Nephron progenitor cell (in vitro differentiated cells): Measurements from ENCODE around the gene KLF9.

Experiments used
- DNase-seq: peaks from one replicate; pipeline ENCODE4 v3.0.0; 2021
- H3K27ac Mint-ChIP-seq: 2 replicates; pipeline ENCODE4 v1.8.0; 2021; ENCODE audit warnings: mild to moderate bottlenecking, moderate library complexity, mixed read lengths
- H3K27me3 Mint-ChIP-seq: 2 replicates; pipeline ENCODE4 v1.8.0; 2021; ENCODE audit warnings: mild to moderate bottlenecking, low read depth, mixed read lengths; ENCODE audit not compliant: poor library complexity
- H3K36me3 Mint-ChIP-seq: 2 replicates; pipeline ENCODE4 v1.8.0; 2021; ENCODE audit warnings: low read depth, mixed read lengths
- H3K4me1 Mint-ChIP-seq: 2 replicates; pipeline ENCODE4 v1.8.0; 2021; ENCODE audit warnings: mixed read lengths
- H3K4me3 Mint-ChIP-seq: 2 replicates; pipeline ENCODE4 v1.8.0; 2021; ENCODE audit warnings: mild to moderate bottlenecking, moderate library complexity, mixed read lengths
- H3K9me3 Mint-ChIP-seq: 2 replicates; pipeline ENCODE4 v1.8.0; 2021; ENCODE audit warnings: mild to moderate bottlenecking, moderate library complexity, mixed read lengths
- TF ChIP-seq, protein P1 (sequence below): fragments of 200-600 bp; sonication (generic); IDR thresholded peaks from 2 replicates; pipeline ENCODE4 v1.5.0; 2021; ENCODE audit warnings: antibody characterized with exemption

KLF9 gene

DNA sequence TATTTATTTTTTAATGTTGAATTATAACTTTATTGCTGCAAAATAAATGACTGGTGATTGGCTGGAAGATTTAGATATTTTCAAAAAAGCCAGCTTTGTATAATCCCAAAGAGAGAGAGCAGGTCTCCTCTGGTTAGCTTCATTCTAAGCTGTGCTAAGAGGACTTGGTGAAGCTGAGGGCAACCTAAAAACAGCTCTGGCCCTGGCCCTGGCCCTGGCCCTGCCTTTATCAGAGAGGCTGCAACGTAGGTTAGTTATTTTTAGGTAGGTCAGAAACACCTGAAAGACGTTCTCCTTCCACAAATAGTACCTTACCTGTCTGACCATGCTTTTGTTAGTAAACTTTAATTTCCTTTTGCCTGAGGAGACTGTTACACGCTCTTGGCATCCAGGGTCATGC is 58.7 kb downstream of the KLF9 start:
- Mint-ChIP-seq H3K27me3 (no peaks in the 10 kb centered on the region), H3K4me1 (no peaks in the 10 kb centered on the region), H3K27ac (peak overlapping the region; percentile 3), H3K36me3 (peaks cover 11% of the 10 kb centered on the region), H3K9me3 (no peaks in the 10 kb centered on the region), H3K4me3 (no peak overlapping the region)
- DNase-seq, result no peak
- TF ChIP-seq, protein P1, sequence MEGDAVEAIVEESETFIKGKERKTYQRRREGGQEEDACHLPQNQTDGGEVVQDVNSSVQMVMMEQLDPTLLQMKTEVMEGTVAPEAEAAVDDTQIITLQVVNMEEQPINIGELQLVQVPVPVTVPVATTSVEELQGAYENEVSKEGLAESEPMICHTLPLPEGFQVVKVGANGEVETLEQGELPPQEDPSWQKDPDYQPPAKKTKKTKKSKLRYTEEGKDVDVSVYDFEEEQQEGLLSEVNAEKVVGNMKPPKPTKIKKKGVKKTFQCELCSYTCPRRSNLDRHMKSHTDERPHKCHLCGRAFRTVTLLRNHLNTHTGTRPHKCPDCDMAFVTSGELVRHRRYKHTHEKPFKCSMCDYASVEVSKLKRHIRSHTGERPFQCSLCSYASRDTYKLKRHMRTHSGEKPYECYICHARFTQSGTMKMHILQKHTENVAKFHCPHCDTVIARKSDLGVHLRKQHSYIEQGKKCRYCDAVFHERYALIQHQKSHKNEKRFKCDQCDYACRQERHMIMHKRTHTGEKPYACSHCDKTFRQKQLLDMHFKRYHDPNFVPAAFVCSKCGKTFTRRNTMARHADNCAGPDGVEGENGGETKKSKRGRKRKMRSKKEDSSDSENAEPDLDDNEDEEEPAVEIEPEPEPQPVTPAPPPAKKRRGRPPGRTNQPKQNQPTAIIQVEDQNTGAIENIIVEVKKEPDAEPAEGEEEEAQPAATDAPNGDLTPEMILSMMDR, result no peak

DNA sequence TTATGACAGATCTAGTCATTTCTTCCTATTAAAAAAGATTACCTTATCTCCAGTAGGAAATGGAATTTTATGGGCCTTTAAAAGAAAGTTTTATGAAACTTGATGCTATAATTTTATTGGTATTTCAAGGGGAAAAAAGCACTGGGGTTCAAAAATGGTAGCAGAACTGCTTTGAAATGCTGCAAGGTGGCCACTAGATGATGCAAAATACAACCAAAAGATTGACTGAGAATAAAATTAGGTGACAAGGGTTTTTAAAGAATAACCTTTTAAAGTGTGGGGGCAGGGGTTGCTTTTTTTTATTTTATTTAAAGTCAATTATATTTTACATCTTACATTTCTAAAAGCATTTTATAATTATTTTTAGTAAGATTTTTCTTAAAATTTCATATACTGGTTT is 61.7 kb downstream of the KLF9 start:
- DNase-seq, result no peak
- Mint-ChIP-seq H3K36me3 (peaks cover 30% of the 10 kb centered on the region), H3K27ac (no peak overlapping the region), H3K4me3 (no peak overlapping the region), H3K27me3 (no peaks in the 10 kb centered on the region), H3K4me1 (no peaks in the 10 kb centered on the region), H3K9me3 (no peaks in the 10 kb centered on the region)
- TF ChIP-seq, protein P1, result no peak

DNA sequence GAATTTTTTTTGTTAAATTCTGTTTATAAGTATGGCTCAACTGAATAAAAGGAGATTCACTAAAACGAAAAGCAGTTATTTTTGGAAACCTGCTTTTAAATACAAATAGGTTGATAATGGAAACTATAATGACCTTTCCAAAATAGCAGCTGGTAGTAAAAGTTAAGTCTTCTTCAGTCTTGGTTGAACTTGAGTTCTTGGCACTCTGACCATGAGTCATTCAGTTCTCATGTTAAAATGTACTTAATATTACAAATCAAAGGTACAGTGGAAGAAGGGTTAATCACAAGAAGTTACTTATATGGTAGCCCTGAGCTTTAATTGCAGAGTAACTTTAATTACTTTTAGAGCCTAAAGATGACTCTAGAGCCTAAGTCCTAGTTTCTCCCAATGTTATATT is 62.1 kb downstream of the KLF9 start:
- Mint-ChIP-seq H3K4me3 (no peak overlapping the region), H3K27ac (no peak overlapping the region), H3K4me1 (no peaks in the 10 kb centered on the region), H3K9me3 (no peaks in the 10 kb centered on the region), H3K36me3 (peaks cover 35% of the 10 kb centered on the region), H3K27me3 (no peaks in the 10 kb centered on the region)
- TF ChIP-seq, protein P1, result no peak
- no peak for DNase-seq

DNA sequence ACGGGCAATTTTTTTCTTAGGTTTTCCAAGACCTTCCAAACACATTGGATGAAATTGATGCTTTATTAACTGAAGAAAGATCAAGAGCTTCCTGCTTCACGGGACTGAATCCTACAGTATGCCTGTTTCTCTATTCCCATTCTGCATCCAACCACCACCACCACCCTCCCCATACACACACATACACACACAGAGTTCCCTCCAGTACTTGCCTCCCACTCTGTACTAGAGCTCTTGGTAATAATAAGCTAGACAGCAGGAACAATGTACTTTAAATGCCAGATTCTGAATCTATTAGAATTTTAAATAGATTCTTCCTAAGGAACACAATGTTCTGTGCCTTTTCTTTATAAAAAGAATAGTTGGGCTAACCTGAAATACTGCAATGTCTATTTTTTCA is 67.4 kb downstream of the KLF9 start:
- peaks cover 55% of the 10 kb centered on the region for H3K36me3 Mint-ChIP-seq
- no peak for DNase-seq
- H3K9me3 Mint-ChIP-seq, result no peaks in the 10 kb centered on the region
- no peaks in the 10 kb centered on the region for H3K27me3 Mint-ChIP-seq
- TF ChIP-seq, protein P1, result no peak
- no peak overlapping the region for H3K27ac Mint-ChIP-seq
- no peak overlapping the region for H3K4me3 Mint-ChIP-seq
- no peaks in the 10 kb centered on the region for H3K4me1 Mint-ChIP-seq

DNA sequence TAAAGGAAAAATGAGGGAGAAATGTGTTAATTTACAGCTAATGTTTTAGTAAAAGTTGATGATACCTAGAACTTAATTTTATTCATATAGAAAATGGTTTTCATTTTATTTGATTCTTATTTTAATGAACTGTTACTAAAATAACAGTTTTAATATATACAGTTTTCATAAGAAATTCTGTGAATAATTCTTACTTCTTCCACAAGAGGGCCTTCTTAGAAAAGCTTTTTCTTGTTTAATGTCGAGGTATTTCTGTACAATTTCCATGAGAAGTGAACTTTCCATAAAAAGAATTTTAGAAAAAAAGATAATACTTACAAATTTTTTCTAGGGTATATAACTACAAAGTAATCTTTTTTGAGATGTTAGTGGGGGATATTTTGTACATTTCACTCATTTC is 73.9 kb downstream of the KLF9 start:
- Mint-ChIP-seq H3K27ac (no peak overlapping the region), H3K4me1 (no peaks in the 10 kb centered on the region), H3K36me3 (peaks cover 55% of the 10 kb centered on the region), H3K27me3 (no peaks in the 10 kb centered on the region), H3K9me3 (no peaks in the 10 kb centered on the region), H3K4me3 (no peak overlapping the region)
- TF ChIP-seq, protein P1, result peak; percentile 48
- no peak for DNase-seq
